Measurements from ENCODE around the gene TMEM51. TPM values are rescaled to one million over a fixed set of nuclear protein-coding genes. Genes with fewer than 3 reads are reported as not detected.

Gene TMEM51
- polyA plus RNA-seq, 1 donor (not counting 4 experiments of a cell fraction or from before 2014, with no cell fraction given), result 12.9 TPM

DNA sequence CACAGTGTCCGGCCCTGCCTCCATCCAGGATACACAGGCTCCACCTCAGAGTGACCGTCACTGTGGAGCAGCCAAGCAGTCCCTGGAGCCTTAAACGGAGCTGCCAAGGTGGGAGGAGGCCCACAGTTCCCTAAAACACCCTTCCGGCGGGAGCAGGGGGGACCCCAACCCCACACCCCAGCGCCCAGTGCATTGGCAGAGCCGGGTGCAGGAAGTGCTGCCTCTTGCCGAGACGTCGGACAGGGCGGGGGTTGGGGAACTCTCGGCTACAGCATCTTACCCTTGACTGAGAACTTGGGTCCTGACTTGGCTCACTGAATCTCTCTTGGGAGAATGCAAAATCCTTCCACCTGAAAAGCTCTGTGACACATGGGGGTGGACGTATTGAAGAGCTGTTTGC, 38.7 kb upstream of the TMEM51 start:
- Histone ChIP-seq H3K4me3 (ENCODE audit: control insufficient read depth in 2 of 3, extremely low read depth in 1 of 3, insufficient read depth in 2 of 3, low read depth in 1 of 3, low read length in 3 of 3) (no peak overlapping the region), H3K4me1 (ENCODE audit: control insufficient read depth, extremely low read depth, insufficient read depth, low read length) (no peaks in the 10 kb centered on the region), H3K36me3 (ENCODE audit: control insufficient read depth in 2 of 2, extremely low read depth in 1 of 2, insufficient read depth in 2 of 2, low read length in 2 of 2) (no peaks in the 10 kb centered on the region), H2AFZ (ENCODE audit: control insufficient read depth, low read length) (no peak overlapping the region), H3K9me3 (ENCODE audit: control insufficient read depth, low read depth, low read length) (no peaks in the 10 kb centered on the region), H4K20me1 (ENCODE audit: control insufficient read depth, extremely low read depth, insufficient read depth, low read length) (no peaks in the 10 kb centered on the region), H3K9me1 (ENCODE audit: control insufficient read depth, extremely low read depth, insufficient read depth, low read length) (no peaks in the 10 kb centered on the region), H3K79me2 (ENCODE audit: control insufficient read depth, insufficient read depth, low read length) (no peaks in the 10 kb centered on the region), H3K9ac (ENCODE audit: control insufficient read depth, extremely low read depth, insufficient read depth, low read length) (no peak overlapping the region), H3K27ac (ENCODE audit: control insufficient read depth, insufficient read depth, low read length) (no peak overlapping the region), H3K27me3 (ENCODE audit: control insufficient read depth, extremely low read depth, insufficient read depth, low read length) (peaks cover 3% of the 10 kb centered on the region), H3K4me2 (ENCODE audit: control insufficient read depth, extremely low read depth, insufficient read depth, low read depth, low read length) (no peak overlapping the region)
- no peak for TF ChIP-seq EZH2 (IDR thresholded peaks at IDR 0.05; ENCODE audit: low read length)
- FAIRE-seq (no peak), DNase-seq (ENCODE audit: low read depth, low spot score) (no peak)
- dilution Hi-C loops (cut with MboI; ENCODE audit: extremely low pct_ligation_motif_present, low sequenced_read_pairs), result no loop called here

DNA sequence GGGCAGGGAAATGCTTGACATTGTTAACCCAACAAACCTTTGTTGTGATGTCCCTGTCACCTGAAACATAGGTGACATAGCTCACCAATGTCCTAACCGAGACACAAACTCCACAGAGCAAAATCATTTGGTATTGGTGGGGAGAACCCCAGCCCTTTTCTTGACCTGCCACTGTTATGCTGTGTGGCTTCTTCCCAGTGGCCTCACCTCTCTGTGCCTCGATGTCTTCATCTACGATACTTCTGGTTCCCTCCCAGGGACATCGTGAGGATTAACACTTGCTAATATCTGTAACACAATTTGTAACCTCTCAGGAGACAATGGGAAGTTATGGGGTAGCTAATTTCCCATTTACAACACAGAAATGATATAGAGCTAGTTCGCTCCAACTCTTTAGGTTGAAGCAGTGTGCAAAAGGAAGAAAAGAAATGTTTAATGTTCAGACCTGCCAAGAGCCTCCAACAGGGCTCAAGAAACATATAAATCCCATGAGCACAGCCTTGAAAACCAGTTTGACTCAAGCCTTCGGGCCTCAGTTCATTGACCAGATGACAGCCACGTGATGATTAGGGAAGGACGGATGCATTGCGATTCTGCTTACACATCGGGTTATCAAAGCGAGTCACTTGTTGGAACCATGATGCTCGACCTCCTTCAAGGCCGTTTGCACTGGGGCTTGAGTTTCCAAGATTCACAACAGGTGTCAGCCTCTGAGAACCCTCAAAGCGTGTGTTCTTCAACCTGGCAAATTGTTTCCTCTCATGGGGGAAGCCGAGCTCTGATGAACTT, 37.8 kb upstream of the TMEM51 start:
- FAIRE-seq, result no peak
- H3K79me2 ChIP-seq (ENCODE audit: control insufficient read depth, insufficient read depth, low read length), result no peaks in the 10 kb centered on the region
- dilution Hi-C loops (cut with MboI; ENCODE audit: extremely low pct_ligation_motif_present, low sequenced_read_pairs), result no loop called here

More for the DNA sequence above, 37.8 kb upstream of the TMEM51 start:
- Histone ChIP-seq H3K4me2 (ENCODE audit: control insufficient read depth, extremely low read depth, insufficient read depth, low read depth, low read length) (no peak overlapping the region), H3K9ac (ENCODE audit: control insufficient read depth, extremely low read depth, insufficient read depth, low read length) (no peak overlapping the region), H3K9me3 (ENCODE audit: control insufficient read depth, low read depth, low read length) (no peaks in the 10 kb centered on the region), H3K4me1 (ENCODE audit: control insufficient read depth, extremely low read depth, insufficient read depth, low read length) (no peaks in the 10 kb centered on the region), H3K9me1 (ENCODE audit: control insufficient read depth, extremely low read depth, insufficient read depth, low read length) (no peaks in the 10 kb centered on the region), H3K27me3 (ENCODE audit: control insufficient read depth, extremely low read depth, insufficient read depth, low read length) (peaks cover 3% of the 10 kb centered on the region), H4K20me1 (ENCODE audit: control insufficient read depth, extremely low read depth, insufficient read depth, low read length) (no peaks in the 10 kb centered on the region), H3K36me3 (ENCODE audit: control insufficient read depth in 2 of 2, extremely low read depth in 1 of 2, insufficient read depth in 2 of 2, low read length in 2 of 2) (no peaks in the 10 kb centered on the region), H2AFZ (ENCODE audit: control insufficient read depth, low read length) (no peak overlapping the region), H3K27ac (ENCODE audit: control insufficient read depth, insufficient read depth, low read length) (no peak overlapping the region), H3K4me3 (ENCODE audit: control insufficient read depth in 2 of 3, extremely low read depth in 1 of 3, insufficient read depth in 2 of 3, low read depth in 1 of 3, low read length in 3 of 3) (no peak overlapping the region)
- no peak for DNase-seq (ENCODE audit: low read depth, low spot score)
- no peak for TF ChIP-seq EZH2 (IDR thresholded peaks at IDR 0.05; ENCODE audit: low read length)
- TF ChIP-seq, protein P1, sequence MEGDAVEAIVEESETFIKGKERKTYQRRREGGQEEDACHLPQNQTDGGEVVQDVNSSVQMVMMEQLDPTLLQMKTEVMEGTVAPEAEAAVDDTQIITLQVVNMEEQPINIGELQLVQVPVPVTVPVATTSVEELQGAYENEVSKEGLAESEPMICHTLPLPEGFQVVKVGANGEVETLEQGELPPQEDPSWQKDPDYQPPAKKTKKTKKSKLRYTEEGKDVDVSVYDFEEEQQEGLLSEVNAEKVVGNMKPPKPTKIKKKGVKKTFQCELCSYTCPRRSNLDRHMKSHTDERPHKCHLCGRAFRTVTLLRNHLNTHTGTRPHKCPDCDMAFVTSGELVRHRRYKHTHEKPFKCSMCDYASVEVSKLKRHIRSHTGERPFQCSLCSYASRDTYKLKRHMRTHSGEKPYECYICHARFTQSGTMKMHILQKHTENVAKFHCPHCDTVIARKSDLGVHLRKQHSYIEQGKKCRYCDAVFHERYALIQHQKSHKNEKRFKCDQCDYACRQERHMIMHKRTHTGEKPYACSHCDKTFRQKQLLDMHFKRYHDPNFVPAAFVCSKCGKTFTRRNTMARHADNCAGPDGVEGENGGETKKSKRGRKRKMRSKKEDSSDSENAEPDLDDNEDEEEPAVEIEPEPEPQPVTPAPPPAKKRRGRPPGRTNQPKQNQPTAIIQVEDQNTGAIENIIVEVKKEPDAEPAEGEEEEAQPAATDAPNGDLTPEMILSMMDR (optimal IDR thresholded peaks at IDR 0.05 in 1 of 3, IDR thresholded peaks at IDR 0.05 in 1 of 3, conservative IDR thresholded peaks at IDR 0.05 in 1 of 3; ENCODE audit: extremely low read depth in 1 of 3, insufficient read depth in 2 of 3, low read length in 3 of 3), result no peak

Data from keratinocyte (primary cell).